K562 (cell line): ENCODE results near the gene ARHGAP24. TPM values are rescaled to one million over a fixed set of nuclear protein-coding genes. Genes with fewer than 3 reads are reported as not detected.

Experiments used
- ATAC-seq: fragments of 200-7000 bp; cut with Tn5 transposase; 3 replicates; pipeline ENCODE4 v1.9.1; 2020; ENCODE audit warnings: moderate library complexity
- BruUV-seq: library from RNA; stranded (reverse); fragments of 400-500 nt; replicated peaks from 2 replicates; lab custom pipeline; 2021; lab: Mats Ljungman, UMichigan
- CTCF ChIA-PET: fragments of 300-600 bp; formaldehyde crosslinking; extraction: SDS; loops from one replicate; lab custom pipeline; 2021; ENCODE audit warnings: low intra/inter-chr PET ratio; lab: Yijun Ruan, JAX
- POLR2A ChIA-PET: fragments of 300-600, 350-650 bp; sonication (Branson Sonifier 250); formaldehyde crosslinking; extraction: SDS; loops from one replicate; lab custom pipeline; 2021; ENCODE audit warnings: antibody characterized with exemption, inconsistent platforms; lab: Yijun Ruan, JAX
- DNase-seq, 4 experiments: peaks; one replicate each; pipeline versions ENCODE4 v3.0.0 to v3.0.0-alpha.2; 2011 to 2018; ENCODE audit warnings: low spot score in 3 of 4, mixed read lengths in 3 of 4; ENCODE audit errors: extremely low read depth in 1 of 4
- FAIRE-seq: peaks from 2 replicates; lab custom pipeline; 2011; peaks lifted over from hg19 to GRCh38; lab: Jason Lieb, UNC
- H2AFZ ChIP-seq: 2 replicates; pipeline ENCODE4 v1.6.0; 2011; ENCODE audit warnings: low read depth, low read length, control low read depth, inconsistent platforms
- H3K27ac ChIP-seq: fragments of 200-600 bp; 3 replicates; pipeline ENCODE4 v1.8.0; 2011; ENCODE audit warnings: low read depth, mild to moderate bottlenecking, control low read depth, inconsistent platforms, low read length, moderate library complexity, mixed read lengths; ENCODE audit errors: extremely low read depth
- H3K27me3 ChIP-seq, 2 experiments: fragments of 300-600 bp in 1 of 2; 2 replicates in 1 of 2; 3 replicates in 1 of 2; pipeline versions ENCODE4 v1.6.0 to v1.8.0; 2011; ENCODE audit warnings: inconsistent platforms in 2 of 2, low read length in 2 of 2, mild to moderate bottlenecking in 1 of 2, mixed read lengths in 1 of 2, moderate library complexity in 1 of 2; ENCODE audit not compliant: control insufficient read depth in 2 of 2, insufficient read depth in 2 of 2
- H3K36me3 ChIP-seq: fragments of 300-600 bp; 3 replicates; pipeline ENCODE4 v1.8.0; 2011; ENCODE audit warnings: mild to moderate bottlenecking, low read length, inconsistent platforms; ENCODE audit not compliant: control insufficient read depth, insufficient read depth
- H3K4me1 ChIP-seq, 2 experiments: fragments of 200-600 bp in 1 of 2; replicated peaks in 1 of 2; 2 replicates in 1 of 2; 3 replicates in 1 of 2; pipeline versions ENCODE4 v1.5.1 to v1.8.0; 2011; ENCODE audit warnings: inconsistent platforms in 2 of 2, low read length in 2 of 2, mild to moderate bottlenecking in 1 of 2, mixed read lengths in 1 of 2, moderate library complexity in 1 of 2; ENCODE audit not compliant: control insufficient read depth in 2 of 2, insufficient read depth in 2 of 2
- H3K4me2 ChIP-seq: 2 replicates; pipeline ENCODE4 v1.6.1; 2011; ENCODE audit warnings: low read length, control low read depth, inconsistent platforms, mixed read lengths; ENCODE audit not compliant: insufficient read depth
- H3K4me3 ChIP-seq: fragments of 200-600 bp; sonication (generic), shearing (Covaris generic); 2 replicates; pipeline ENCODE4 v1.5.1; 2016; ENCODE audit warnings: control low read depth, inconsistent platforms
- H3K79me2 ChIP-seq: fragments of 200-600 bp; 3 replicates; pipeline ENCODE4 v1.8.0; 2011; ENCODE audit warnings: low read length, inconsistent platforms; ENCODE audit not compliant: control insufficient read depth, insufficient read depth
- H3K9ac ChIP-seq, 2 experiments: 2 replicates each; pipeline versions ENCODE4 v1.6.0 to v1.6.1; 2011; ENCODE audit warnings: low read depth in 2 of 2, low read length in 2 of 2, control low read depth in 1 of 2, inconsistent platforms in 1 of 2, mild to moderate bottlenecking in 1 of 2, mixed read lengths in 1 of 2; ENCODE audit not compliant: insufficient read depth in 1 of 2
- H3K9me1 ChIP-seq: one replicate; pipeline ENCODE4 v1.6.0; 2011; ENCODE audit warnings: inconsistent platforms, mild to moderate bottlenecking, low read length, moderate library complexity; ENCODE audit not compliant: control insufficient read depth, insufficient read depth
- H3K9me3 ChIP-seq: replicated peaks from 2 replicates; pipeline ENCODE4 v1.5.1; 2011; ENCODE audit warnings: low read depth, low read length, inconsistent platforms; ENCODE audit not compliant: control insufficient read depth, insufficient read depth
- H4K20me1 ChIP-seq: replicated peaks from 2 replicates; pipeline ENCODE4 v1.6.1; 2011; ENCODE audit warnings: low read length, inconsistent platforms, mixed read lengths; ENCODE audit not compliant: control insufficient read depth, insufficient read depth
- ARHGAP35 ChIP-seq: fragments of 450-650 bp; IDR thresholded peaks from 2 replicates; pipeline ENCODE4 v1.6.1; 2018; ENCODE audit not compliant: partially characterized antibody
- ESRRB ChIP-seq: fragments of 250-450 bp; sonication (Bioruptor Pico); IDR thresholded peaks from 2 replicates; pipeline ENCODE4 v1.5.0; 2020; ENCODE audit warnings: mild to moderate bottlenecking, moderate library complexity, borderline replicate concordance
- HDAC3 ChIP-seq: fragments of 450-650 bp; IDR thresholded peaks from 2 replicates; pipeline ENCODE4 v1.6.1; 2018; ENCODE audit warnings: borderline replicate concordance, mild to moderate bottlenecking, moderate library complexity; ENCODE audit not compliant: partially characterized antibody
- HDGF ChIP-seq: fragments of 450-650 bp; IDR thresholded peaks from 2 replicates; pipeline ENCODE4 v1.6.1; 2016
- KLF6 ChIP-seq: fragments of 250-450 bp; sonication (Bioruptor Pico); IDR thresholded peaks from 2 replicates; pipeline ENCODE4 v1.4.0; 2020; ENCODE audit warnings: mild to moderate bottlenecking, moderate library complexity, borderline replicate concordance
- L3MBTL2 ChIP-seq: fragments of 450-650 bp; IDR thresholded peaks from 2 replicates; pipeline ENCODE4 v1.6.1; 2016; ENCODE audit warnings: mild to moderate bottlenecking, moderate library complexity
- RCOR1 ChIP-seq, 2 experiments: IDR thresholded peaks; 2 replicates each; pipeline ENCODE4 v1.6.1; 2012; ENCODE audit warnings: low read depth in 2 of 2, low read length in 2 of 2, borderline replicate concordance in 1 of 2, improper control_type of control experiment in 1 of 2
- SP2 ChIP-seq: IDR thresholded peaks from 2 replicates; pipeline ENCODE4 v1.6.1; 2011; ENCODE audit warnings: mild to moderate bottlenecking, low read depth, low read length, moderate library complexity; ENCODE audit not compliant: poor library complexity, severe bottlenecking; ENCODE audit errors: extremely low read depth
- TAF7 ChIP-seq: fragments of 450-650 bp; IDR thresholded peaks from 2 replicates; pipeline ENCODE4 v1.6.1; 2016; ENCODE audit warnings: missing genetic modification characterization, missing compliant biosample characterization
- U2AF2 ChIP-seq: fragments of 200-400 bp; formaldehyde crosslinking; optimal IDR thresholded peaks from 2 replicates; pipeline ENCODE3; 2017; ENCODE audit warnings: low read depth, mild to moderate bottlenecking, low read length
- ZBTB2 ChIP-seq: fragments of 450-650 bp; IDR thresholded peaks from 2 replicates; pipeline ENCODE4 v1.6.1; 2016; ENCODE audit warnings: antibody characterized with exemption
- ZNF780A ChIP-seq: fragments of 250-450 bp; sonication (Bioruptor Pico); IDR thresholded peaks from 2 replicates; pipeline ENCODE4 v1.5.0; 2021; ENCODE audit warnings: mild to moderate bottlenecking
- ZNF79 ChIP-seq: fragments of 250-450 bp; sonication (Bioruptor Pico); IDR thresholded peaks from 2 replicates; pipeline ENCODE4 v1.4.0; 2020; ENCODE audit warnings: low read depth, mild to moderate bottlenecking, moderate library complexity
- WGBS: fragments of 100-300 bp; shearing (Covaris generic); methylation state at CpG from one replicate; pipeline ENCODE4 v1.1.6; 2016; ENCODE audit warnings: low coverage, mixed read lengths; ENCODE audit not compliant: insufficient coverage; ENCODE audit errors: missing lambda C conversion rate; 5-methylcytosine and 5-hydroxymethylcytosine counted together
- in situ Hi-C: fragments of 300-500 bp; cut with MboI; formaldehyde crosslinking; loops from 4 replicates; pipeline ENCODE4 v1.15.0; 2018; ENCODE audit warnings: inconsistent platforms, mixed read lengths
- intact Hi-C: fragments of 100-400 bp; cut with micrococcal nuclease; formaldehyde crosslinking; loops from 2 replicates; pipeline ENCODE4 v1.14.2; 2022
- polyA plus RNA-seq, 8 experiments: library from polyadenylated mRNA; depleted of rRNA in 4 of 8; stranded (reverse) in 5 of 8; unstranded in 3 of 8; fragments of >200 nt; fragmentation: Nextera tagmentation in 2 of 8; fragmentation: Illumina TruSeq in 1 of 8; extraction: Ambion mirVana in 2 of 8; extraction: Trizol in 1 of 8; gene quantifications; 2 replicates each; pipeline versions ENCODE4 v1.2.1 to v1.2.3, GENCODE V29; 2011 to 2014; ENCODE audit warnings: inconsistent platforms in 1 of 8, missing spikeins in 1 of 8
- total RNA-seq, 7 experiments: library from RNA; depleted of rRNA in 6 of 7; stranded (reverse); fragments of >200 nt in 6 of 7; fragmentation: Illumina TruSeq in 2 of 7; extraction: Trizol in 2 of 7; gene quantifications; 2 replicates each; pipeline versions ENCODE4 v1.2.1 to v1.2.3, GENCODE V29; 2011 to 2021; ENCODE audit warnings: low replicate concordance in 1 of 7
- TF ChIP-seq, protein P1 (sequence below): sonication (generic); formaldehyde crosslinking; IDR thresholded peaks from 2 replicates; pipeline ENCODE4 v1.8.0; 2022; ENCODE audit warnings: missing genetic modification reagents, mild to moderate bottlenecking, borderline replicate concordance
- TF ChIP-seq, protein P2 (sequence below): fragments of 200-800 bp; sonication (Bioruptor generic); IDR thresholded peaks from 2 replicates; pipeline ENCODE4 v1.6.1; 2016; ENCODE audit warnings: missing genetic modification characterization, missing compliant biosample characterization

The ARHGAP24 gene
- total and polyA plus RNA-seq, 9 of the 15 experiments (the other 6 are each of a cell fraction or from before 2014, with no cell fraction given), result 8.0 to 22.6 (median 14.0) TPM

GRCh38 chr4:85938062-85938461 lies 463.1 kb downstream of the ARHGAP24 start:
- H4K20me1 ChIP-seq, result no peaks in the 10 kb centered on the region
- 47% methylated on average over 5 of the region's 5 CpGs for WGBS
- no peak overlapping the region for H2AFZ ChIP-seq
- H3K4me3 ChIP-seq, result no peak overlapping the region
- no peaks in the 10 kb centered on the region for H3K36me3 ChIP-seq
- H3K4me2 ChIP-seq, result no peak overlapping the region
- no peaks in the 10 kb centered on the region for H3K9me1 ChIP-seq
- BruUV-seq, result no TSS peak
- no peaks in the 10 kb centered on the region for H3K27me3 ChIP-seq
- no peak overlapping the region for H3K27ac ChIP-seq
- intact Hi-C loops, result no loop called here
- H3K79me2 ChIP-seq, result no peaks in the 10 kb centered on the region
- H3K9me3 ChIP-seq, result no peaks in the 10 kb centered on the region
- FAIRE-seq (no peak), ATAC-seq (no peak), DNase-seq (no peak)
- H3K9ac ChIP-seq, result no peak overlapping the region
- CTCF ChIA-PET, result no interaction called here
- in situ Hi-C loops, result no loop called here
- POLR2A ChIA-PET, result interaction anchor here (0.9 kb wide), 1 partner anchor 19 kb away, joined by 3 read pairs; no protein-coding TSS in a partner anchor
- no peaks in the 10 kb centered on the region for H3K4me1 ChIP-seq
- no peak for TF ChIP-seq SP2
- TF ChIP-seq ZBTB2, result no peak
- TF ChIP-seq L3MBTL2, result no peak
- TF ChIP-seq, protein P1, sequence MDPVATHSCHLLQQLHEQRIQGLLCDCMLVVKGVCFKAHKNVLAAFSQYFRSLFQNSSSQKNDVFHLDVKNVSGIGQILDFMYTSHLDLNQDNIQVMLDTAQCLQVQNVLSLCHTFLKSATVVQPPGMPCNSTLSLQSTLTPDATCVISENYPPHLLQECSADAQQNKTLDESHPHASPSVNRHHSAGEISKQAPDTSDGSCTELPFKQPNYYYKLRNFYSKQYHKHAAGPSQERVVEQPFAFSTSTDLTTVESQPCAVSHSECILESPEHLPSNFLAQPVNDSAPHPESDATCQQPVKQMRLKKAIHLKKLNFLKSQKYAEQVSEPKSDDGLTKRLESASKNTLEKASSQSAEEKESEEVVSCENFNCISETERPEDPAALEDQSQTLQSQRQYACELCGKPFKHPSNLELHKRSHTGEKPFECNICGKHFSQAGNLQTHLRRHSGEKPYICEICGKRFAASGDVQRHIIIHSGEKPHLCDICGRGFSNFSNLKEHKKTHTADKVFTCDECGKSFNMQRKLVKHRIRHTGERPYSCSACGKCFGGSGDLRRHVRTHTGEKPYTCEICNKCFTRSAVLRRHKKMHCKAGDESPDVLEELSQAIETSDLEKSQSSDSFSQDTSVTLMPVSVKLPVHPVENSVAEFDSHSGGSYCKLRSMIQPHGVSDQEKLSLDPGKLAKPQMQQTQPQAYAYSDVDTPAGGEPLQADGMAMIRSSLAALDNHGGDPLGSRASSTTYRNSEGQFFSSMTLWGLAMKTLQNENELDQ, result no peak
- TF ChIP-seq RCOR1 (IDR thresholded peaks at IDR 0.05; ENCODE audit: borderline replicate concordance in 1 of 2, low read depth in 2 of 2, low read length in 2 of 2), result no peak
- no peak for TF ChIP-seq HDGF
- TF ChIP-seq TAF7 (tag), result no peak
- TF ChIP-seq, protein P2, sequence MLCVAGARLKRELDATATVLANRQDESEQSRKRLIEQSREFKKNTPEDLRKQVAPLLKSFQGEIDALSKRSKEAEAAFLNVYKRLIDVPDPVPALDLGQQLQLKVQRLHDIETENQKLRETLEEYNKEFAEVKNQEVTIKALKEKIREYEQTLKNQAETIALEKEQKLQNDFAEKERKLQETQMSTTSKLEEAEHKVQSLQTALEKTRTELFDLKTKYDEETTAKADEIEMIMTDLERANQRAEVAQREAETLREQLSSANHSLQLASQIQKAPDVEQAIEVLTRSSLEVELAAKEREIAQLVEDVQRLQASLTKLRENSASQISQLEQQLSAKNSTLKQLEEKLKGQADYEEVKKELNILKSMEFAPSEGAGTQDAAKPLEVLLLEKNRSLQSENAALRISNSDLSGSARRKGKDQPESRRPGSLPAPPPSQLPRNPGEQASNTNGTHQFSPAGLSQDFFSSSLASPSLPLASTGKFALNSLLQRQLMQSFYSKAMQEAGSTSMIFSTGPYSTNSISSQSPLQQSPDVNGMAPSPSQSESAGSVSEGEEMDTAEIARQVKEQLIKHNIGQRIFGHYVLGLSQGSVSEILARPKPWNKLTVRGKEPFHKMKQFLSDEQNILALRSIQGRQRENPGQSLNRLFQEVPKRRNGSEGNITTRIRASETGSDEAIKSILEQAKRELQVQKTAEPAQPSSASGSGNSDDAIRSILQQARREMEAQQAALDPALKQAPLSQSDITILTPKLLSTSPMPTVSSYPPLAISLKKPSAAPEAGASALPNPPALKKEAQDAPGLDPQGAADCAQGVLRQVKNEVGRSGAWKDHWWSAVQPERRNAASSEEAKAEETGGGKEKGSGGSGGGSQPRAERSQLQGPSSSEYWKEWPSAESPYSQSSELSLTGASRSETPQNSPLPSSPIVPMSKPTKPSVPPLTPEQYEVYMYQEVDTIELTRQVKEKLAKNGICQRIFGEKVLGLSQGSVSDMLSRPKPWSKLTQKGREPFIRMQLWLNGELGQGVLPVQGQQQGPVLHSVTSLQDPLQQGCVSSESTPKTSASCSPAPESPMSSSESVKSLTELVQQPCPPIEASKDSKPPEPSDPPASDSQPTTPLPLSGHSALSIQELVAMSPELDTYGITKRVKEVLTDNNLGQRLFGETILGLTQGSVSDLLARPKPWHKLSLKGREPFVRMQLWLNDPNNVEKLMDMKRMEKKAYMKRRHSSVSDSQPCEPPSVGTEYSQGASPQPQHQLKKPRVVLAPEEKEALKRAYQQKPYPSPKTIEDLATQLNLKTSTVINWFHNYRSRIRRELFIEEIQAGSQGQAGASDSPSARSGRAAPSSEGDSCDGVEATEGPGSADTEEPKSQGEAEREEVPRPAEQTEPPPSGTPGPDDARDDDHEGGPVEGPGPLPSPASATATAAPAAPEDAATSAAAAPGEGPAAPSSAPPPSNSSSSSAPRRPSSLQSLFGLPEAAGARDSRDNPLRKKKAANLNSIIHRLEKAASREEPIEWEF (CRISPR knock-in tag), result no peak
- TF ChIP-seq ZNF79 (CRISPR knock-in tag), result no peak
- TF ChIP-seq ESRRB (CRISPR knock-in tag), result no peak
- no peak for TF ChIP-seq ZNF780A (CRISPR knock-in tag)
- TF ChIP-seq HDAC3, result no peak
- no peak for TF ChIP-seq ARHGAP35
- TF ChIP-seq KLF6 (CRISPR knock-in tag), result no peak
- TF ChIP-seq U2AF2, result no peak
